C4-2B (cell line): ENCODE data around the gene CFAP299.

Experiments
- ZFX ChIP-seq: fragments of 450-650 bp; IDR thresholded peaks from 2 replicates; pipeline ENCODE4 v1.6.1; 2017
- TF ChIP-seq, protein P1 (sequence below): fragments of 450-650 bp; conservative IDR thresholded peaks from 2 replicates; pipeline ENCODE4 v1.5.1; 2017; ENCODE audit warnings: mild to moderate bottlenecking

DNA sequence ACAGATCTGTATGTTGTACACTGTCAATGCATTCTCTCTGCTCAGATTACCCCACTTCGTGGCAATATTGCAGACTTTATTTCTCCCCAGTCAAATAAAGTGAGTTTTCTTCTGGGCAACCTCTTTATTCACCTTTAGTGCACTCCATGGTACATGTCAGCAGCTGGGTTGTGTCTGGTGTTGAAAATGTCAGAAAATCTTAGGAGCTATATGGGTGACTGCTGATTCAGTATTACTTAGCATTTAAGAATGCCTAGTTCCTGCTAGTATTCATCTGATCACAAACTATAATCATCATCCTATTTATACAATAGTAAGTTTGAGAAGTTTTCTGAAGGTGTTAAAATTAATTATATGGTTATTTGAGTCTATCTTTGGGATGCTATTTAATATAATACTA lies 112.5 kb downstream of the CFAP299 start:
- TF ChIP-seq, protein P1, sequence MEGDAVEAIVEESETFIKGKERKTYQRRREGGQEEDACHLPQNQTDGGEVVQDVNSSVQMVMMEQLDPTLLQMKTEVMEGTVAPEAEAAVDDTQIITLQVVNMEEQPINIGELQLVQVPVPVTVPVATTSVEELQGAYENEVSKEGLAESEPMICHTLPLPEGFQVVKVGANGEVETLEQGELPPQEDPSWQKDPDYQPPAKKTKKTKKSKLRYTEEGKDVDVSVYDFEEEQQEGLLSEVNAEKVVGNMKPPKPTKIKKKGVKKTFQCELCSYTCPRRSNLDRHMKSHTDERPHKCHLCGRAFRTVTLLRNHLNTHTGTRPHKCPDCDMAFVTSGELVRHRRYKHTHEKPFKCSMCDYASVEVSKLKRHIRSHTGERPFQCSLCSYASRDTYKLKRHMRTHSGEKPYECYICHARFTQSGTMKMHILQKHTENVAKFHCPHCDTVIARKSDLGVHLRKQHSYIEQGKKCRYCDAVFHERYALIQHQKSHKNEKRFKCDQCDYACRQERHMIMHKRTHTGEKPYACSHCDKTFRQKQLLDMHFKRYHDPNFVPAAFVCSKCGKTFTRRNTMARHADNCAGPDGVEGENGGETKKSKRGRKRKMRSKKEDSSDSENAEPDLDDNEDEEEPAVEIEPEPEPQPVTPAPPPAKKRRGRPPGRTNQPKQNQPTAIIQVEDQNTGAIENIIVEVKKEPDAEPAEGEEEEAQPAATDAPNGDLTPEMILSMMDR = no peak
- TF ChIP-seq ZFX = no peak
